GM21619 (cell line): ENCODE data around the gene AGTPBP1.

Experiments used
- ATAC-seq: cut with Tn5 transposase; IDR thresholded peaks from one replicate; pipeline ENCODE4 v1.9.1; 2021; ENCODE audit not compliant: unreplicated experiment

Gene AGTPBP1

GRCh38 chr9:85541876-85542275 is 199.9 kb downstream of the AGTPBP1 start:
- no peak for ATAC-seq

GRCh38 chr9:85536514-85536913 is 205.2 kb downstream of the AGTPBP1 start:
- ATAC-seq: no peak

DNA sequence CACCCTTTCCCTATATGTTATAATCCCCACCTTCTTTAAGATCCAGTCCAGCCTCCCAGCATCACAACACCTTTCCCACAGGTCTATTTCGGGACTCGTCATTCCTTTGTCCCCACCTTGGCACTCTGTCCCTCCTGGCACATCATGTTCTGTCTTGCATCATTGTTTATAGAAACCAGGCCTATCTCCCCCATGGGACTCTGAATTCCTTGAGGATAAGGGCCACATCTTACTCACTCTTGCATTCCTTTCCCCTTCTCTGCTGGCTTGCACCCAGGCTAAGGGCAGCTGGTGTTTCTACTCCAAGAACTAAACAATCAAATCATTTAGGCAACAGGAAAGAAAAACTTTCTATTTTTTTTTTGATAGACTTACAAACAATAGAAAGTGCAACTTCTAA is 205.7 kb downstream of the AGTPBP1 start:
- ATAC-seq: no peak

- no peak for ATAC-seq
Measured at GRCh38 chr9:85534340-85534739, 207.4 kb downstream of the AGTPBP1 start.

DNA sequence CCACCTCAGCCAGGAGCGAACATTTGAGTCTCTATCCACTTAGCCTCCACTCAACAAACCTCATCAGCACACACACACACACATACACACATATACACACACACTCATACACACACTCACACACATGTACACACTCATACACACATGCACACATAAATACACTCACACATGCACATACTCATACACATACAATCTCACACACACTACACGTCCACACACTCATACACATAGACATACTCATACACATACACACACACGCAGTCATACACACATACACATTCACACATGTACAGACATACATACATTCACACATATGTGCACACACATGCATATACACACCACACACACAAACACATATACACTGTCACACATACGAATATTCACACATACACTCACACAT is 208.2 kb downstream of the AGTPBP1 start:
- no peak for ATAC-seq

- ATAC-seq: no peak
Measured at GRCh38 chr9:85530721-85531120, 211.0 kb downstream of the AGTPBP1 start.

DNA sequence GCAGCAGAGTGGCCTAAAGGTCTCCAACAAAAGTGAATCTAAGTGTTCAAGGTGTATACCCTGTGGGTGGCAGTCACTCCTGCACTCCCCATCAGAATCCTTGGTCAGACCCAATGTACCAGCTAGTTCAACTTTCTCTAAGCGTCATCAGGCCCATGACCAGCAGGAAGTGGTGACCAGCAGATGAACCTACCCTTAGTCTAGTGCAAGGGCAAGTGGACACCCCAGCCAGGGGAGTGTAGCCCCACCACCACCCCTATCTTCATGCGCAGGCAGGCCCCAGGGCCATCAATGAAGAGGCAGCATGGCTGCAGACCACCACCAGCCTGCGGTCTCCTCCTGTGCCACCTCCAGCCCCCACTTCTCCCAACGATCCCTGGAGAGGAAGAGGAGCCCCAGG is 213.1 kb downstream of the AGTPBP1 start:
- no peak for ATAC-seq

- ATAC-seq: no peak
Measured at GRCh38 chr9:85528142-85528541, 213.6 kb downstream of the AGTPBP1 start.

DNA sequence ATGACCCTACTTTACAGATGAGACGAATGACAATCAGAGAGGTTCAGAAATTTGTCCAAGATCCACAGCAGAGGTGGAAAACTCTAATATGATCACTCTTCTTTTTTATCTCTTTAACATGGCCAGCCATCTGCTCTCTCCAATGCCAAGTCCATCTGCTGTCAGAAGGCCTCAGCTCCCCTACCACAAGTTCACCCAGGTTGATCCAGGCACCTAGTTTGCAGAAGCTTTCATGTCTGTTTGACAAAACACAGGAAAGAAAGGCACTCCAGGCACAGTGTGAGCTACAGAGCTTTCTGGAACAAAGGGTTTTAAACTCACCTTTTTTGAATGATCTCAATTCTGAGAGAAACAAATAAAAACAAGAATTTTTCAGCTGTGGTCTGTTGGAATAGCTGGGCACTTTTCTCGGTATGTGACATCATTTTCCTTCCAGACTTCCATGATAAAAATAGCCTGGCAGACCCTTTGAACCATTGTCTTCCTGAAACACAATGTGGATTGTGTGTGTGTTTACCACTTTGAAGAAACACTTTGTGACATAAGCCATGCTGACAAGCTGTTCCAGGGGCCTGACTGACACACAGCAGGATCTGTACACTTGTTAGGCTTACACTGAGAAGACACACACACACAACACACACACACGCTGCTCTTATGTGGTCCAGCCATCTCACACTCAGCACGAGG is 214.3 kb downstream of the AGTPBP1 start:
- no peak for ATAC-seq

- ATAC-seq: no peak
Measured at GRCh38 chr9:85524531-85524930, 217.2 kb downstream of the AGTPBP1 start.

DNA sequence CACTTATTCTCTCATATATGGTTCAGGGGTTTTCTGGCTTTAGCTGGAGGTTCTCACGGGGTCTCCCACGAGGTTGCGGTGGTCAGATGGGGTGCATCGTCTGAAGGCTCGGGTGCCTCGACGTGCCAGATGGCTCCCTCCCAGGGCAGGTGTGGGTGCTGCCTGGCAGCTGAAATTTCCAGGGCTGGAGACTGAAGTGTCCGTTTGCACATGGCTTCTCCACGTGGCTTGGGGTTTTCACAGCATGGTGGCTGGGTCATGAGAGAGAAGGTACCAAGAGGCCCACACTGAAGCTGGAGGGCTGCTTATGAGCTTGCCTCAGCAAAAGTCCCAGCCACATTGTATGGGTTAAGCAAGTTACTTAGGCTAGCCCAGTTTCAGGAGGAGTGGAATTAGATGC is 218.6 kb downstream of the AGTPBP1 start:
- no peak for ATAC-seq

GRCh38 chr9:85522459-85523092 is 219.2 kb downstream of the AGTPBP1 start:
- no peak for ATAC-seq

GRCh38 chr9:85521371-85522197 is 220.2 kb downstream of the AGTPBP1 start:
- ATAC-seq: no peak

DNA sequence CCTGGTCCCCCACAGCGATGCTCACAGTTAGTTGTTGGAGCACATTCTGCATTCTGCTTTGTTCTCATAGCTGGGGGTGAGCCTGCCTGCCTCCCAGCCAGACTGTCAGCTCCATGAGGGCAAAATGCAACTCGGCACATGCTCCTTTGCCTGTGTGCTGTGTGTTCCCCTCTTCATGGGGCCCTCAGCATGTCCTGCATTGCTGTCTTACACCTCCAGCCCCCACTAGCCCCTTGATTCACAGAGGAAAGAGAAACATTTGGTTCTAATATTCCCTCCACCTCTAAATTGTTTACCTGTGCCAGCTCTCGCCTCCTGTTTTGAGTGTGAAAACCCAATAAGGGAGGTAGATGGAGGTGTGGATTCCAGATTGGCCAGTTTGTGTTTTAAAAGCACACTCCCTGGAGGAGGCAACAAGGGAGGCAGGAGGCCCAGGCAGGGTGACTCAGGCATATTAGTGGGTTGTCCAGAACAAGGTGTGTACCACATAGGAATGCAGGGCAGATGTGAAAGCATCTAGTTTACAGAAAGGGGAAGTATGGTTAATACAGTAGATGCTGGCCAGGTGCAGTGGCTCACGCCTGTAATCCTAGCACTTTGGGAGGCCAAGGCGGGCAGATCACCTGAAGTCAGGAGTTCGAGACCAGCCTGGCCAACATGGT is 224.6 kb downstream of the AGTPBP1 start:
- no peak for ATAC-seq

GRCh38 chr9:85516455-85516854 is 225.3 kb downstream of the AGTPBP1 start:
- no peak for ATAC-seq

- no peak for ATAC-seq
Measured at GRCh38 chr9:85515021-85515420, 226.7 kb downstream of the AGTPBP1 start.

- ATAC-seq: no peak
Measured at GRCh38 chr9:85514256-85514655, 227.5 kb downstream of the AGTPBP1 start.

- ATAC-seq: no peak
Measured at GRCh38 chr9:85511746-85512145, 230.0 kb downstream of the AGTPBP1 start.

GRCh38 chr9:85510830-85511504 is 230.8 kb downstream of the AGTPBP1 start:
- no peak for ATAC-seq

DNA sequence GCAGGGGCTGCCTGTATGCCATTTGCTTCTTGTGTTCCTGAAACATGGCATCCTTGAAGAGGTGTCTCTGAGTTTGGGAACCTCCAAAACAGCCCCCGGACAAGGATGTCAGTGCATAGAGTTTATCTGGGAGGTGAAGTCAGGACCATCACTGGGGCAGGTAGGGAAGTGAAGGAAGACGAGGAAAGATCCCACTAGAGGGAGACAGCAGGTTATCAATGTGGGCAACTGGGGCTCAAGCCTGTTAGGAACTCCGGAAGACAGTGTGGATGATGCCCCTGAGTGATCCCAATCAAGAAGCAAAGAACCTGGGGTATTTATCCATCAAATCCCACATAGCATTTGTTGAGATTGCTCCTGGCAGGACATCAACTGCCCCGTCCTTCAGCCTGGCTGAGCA is 233.1 kb downstream of the AGTPBP1 start:
- ATAC-seq: no peak

DNA sequence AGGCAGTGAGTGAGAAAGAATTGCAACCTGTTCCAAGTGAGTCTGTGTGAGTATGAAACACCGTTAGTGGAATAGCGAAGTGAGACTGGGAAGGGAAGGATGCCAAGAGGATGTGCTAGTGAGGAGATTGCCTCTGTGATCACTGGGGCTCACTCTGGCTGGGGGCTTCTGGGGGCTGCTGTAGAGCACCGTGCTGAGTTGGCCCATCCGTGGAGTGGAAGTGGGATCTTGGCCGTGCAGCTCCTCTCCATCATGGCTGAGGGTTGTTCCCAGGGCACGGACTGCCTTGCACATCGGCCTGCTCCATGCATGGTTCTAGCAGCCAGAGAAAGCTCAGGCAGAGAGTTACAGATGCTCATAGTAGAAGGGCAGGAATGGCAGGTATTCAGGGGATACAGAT is 236.1 kb downstream of the AGTPBP1 start:
- ATAC-seq: no peak
